IMR-90 (cell line): ENCODE measurements around the gene TNNC1. TPM values are rescaled to one million over a fixed set of nuclear protein-coding genes. Genes with fewer than 3 reads are reported as not detected.

Experiments used
- CEBPB ChIP-seq: IDR thresholded peaks from 2 replicates; pipeline ENCODE4 v1.6.1; 2012; ENCODE audit warnings: low read depth, low read length, improper control_type of control experiment
- CHD1 ChIP-seq: IDR thresholded peaks from 2 replicates; pipeline ENCODE4 v1.6.1; 2012; ENCODE audit warnings: low read depth, low read length, improper control_type of control experiment
- CTCF ChIP-seq: conservative IDR thresholded peaks from 2 replicates; pipeline ENCODE4 v1.5.1; 2012; ENCODE audit warnings: mild to moderate bottlenecking, low read depth, low read length, improper control_type of control experiment
- FOS ChIP-seq: fragments of 150-350 bp; IDR thresholded peaks from 2 replicates; pipeline ENCODE4 v1.6.1; 2016; ENCODE audit warnings: low read depth, low read length
- MXI1 ChIP-seq: IDR thresholded peaks from 2 replicates; pipeline ENCODE4 v1.6.1; 2012; ENCODE audit warnings: low read depth, mild to moderate bottlenecking, low read length, moderate library complexity, borderline replicate concordance
- SMC3 ChIP-seq: fragments of 150-350 bp; IDR thresholded peaks from 2 replicates; pipeline ENCODE4 v1.6.1; 2016; ENCODE audit warnings: low read depth, mild to moderate bottlenecking, antibody characterized with exemption, low read length, moderate library complexity
- polyA plus RNA-seq, 3 experiments: library from polyadenylated mRNA; depleted of rRNA; stranded (reverse); fragments of >200 nt; gene quantifications; 2 replicates each; pipeline ENCODE4 v1.2.3, GENCODE V29; 2012; ENCODE audit warnings: low replicate concordance in 1 of 3
- total RNA-seq: library from RNA; depleted of rRNA; stranded (reverse); fragments of >200 nt; gene quantifications from 2 replicates; pipeline ENCODE4 v1.2.3, GENCODE V29; 2012

TNNC1 gene
- total and polyA plus RNA-seq, 2 of the 4 experiments (the other 2 are of a cell fraction) = 1.3 to 4.6 TPM

DNA sequence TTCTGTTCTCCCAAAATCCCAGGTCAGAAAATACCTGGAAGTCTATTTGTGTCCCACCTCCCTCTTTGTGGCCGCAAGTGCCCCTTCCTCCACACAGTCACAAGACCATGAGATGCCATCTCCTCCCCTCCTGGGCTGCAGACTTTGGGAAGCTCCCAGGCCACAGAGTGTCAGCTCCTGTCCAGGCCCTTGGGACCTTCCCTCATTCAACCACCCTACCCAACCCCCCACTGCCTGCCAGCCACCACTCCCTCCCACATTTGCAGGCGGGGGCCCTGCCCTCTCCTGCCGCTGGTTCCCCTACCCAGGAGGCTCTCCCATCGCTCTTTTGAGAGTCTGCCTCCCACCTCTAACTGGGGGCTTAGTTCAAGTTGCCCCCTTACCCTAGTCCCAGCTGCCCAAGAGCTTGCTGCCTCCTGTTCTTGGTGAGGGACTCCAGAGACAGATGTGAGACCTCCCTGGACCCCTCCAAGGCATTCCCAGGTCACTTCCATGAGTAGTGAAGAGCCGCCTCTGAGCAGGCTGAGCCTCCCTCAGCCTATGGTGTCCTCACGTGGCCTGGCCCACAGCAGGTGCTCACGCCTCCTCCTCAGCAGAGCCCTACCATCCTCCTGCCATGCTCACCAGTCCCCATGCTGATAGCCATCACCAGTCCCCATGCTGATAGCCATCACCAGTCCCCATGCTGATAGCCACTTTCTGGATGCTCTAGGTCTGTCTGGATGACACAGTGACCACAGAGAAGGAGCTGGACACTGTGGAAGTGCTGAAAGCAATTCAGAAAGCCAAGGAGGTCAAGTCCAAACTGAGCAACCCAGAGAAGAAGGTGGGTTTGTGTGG, 25.4 kb upstream of the TNNC1 start (continued):
- TF ChIP-seq CTCF (no peak), FOS (no peak), CHD1 (no peak), SMC3 (no peak), MXI1 (no peak), CEBPB (no peak)
